HG03175 (cell line): Measurements from ENCODE around the gene FBN1.

ENCODE experiments used
- ATAC-seq: cut with Tn5 transposase; IDR thresholded peaks from one replicate; pipeline ENCODE4 v1.9.1; 2021; ENCODE audit warnings: mild to moderate bottlenecking, moderate library complexity; ENCODE audit not compliant: unreplicated experiment

The FBN1 gene

GRCh38 chr15:48584090-48584811 lies 61.3 kb downstream of the FBN1 start:
- ATAC-seq: no peak

- no peak for ATAC-seq
Measured at GRCh38 chr15:48582452-48583247, 62.9 kb downstream of the FBN1 start.

DNA sequence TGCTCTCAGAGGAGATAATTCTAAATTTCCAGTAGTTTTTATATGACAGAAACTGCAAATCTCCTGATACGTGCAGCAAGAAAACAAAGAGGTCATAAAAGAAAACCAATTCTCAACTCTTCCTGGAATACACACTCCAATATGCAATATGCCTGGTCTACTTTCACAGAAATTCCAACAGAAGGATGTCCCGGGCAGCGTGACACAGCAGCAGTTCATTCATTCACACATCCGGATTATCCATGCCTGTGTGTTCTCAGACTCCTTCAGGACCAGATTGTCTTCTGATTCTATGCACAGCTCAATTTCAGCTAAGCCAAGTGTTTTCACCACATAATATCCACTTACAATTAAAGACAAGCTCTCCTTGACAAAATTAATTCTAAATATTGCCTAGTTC lies 64.3 kb downstream of the FBN1 start:
- ATAC-seq: no peak

DNA sequence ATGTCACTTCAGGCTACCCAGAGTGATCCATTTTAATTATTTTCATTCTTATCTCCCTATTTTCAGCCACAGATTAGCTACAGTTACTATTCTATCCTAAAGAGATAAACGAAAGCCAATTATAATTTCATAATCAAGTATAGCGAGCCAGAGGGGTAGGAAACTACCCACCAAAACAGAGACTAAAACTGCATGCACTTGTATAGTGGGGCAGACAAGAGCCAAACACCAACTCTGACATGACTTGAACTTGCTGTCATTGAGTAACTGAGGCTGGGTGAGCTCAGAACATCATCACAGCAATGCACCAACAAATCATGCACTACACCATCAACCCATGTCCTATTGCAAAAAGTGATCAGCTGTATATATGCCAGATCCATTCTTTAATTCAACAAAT lies 64.8 kb downstream of the FBN1 start:
- no peak for ATAC-seq

- ATAC-seq: no peak
Measured at GRCh38 chr15:48579945-48580671, 65.4 kb downstream of the FBN1 start.

DNA sequence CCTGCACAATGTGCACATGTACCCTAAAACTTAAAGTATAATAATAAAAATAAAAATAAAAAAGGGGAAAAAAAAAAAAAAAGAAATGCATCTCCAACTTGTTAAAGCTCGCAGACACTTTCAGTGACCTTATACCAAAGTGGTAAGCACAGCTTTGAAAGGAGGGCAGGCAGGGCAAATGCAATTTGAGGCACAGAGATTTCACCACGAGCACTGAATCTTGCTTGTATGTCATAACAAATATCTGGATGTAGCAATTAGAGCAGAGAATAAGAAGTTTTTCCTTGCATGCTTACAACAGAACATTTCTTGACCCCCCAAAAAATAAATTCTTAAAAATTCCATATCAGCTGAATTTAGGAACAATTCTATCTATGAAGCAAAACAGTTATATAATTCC lies 66.5 kb downstream of the FBN1 start:
- ATAC-seq: no peak

DNA sequence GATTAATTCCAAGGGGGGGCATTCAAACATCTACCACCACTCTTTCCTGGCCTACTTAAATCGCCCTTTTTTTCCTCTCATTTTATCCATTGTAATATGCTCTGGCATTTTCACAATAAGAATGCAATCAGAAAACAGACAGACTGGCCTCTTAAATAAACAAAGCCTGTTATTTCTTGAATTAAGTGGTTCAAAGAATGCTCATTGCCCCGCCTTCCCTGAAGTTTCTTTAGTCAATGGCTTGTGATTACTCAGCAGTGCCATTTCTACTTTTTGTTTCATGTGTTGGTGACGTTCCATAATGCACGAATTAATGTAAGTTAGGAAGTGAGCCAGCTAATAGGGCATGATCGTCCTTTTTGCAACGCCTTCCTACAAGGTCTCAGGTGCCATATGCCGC lies 68.0 kb downstream of the FBN1 start:
- no peak for ATAC-seq

DNA sequence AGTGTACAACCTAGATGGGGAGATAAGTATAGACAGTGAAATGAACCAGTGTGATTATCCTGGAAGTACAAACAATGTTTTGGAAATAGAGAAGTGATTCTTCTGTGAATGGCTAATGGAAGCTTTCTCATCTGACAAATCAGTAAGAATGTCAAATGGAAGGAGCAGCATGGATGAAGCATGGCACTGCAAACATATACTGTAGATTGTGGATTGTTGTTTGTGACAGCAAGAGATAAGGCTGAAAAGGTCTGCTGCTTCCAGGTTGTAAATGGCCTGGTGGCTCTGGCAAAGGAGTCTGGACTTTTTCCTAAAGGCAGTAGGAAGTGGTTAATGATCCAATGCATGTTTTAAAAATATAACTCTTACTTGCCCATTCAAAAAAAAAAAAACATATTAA lies 71.3 kb downstream of the FBN1 start:
- no peak for ATAC-seq

- no peak for ATAC-seq
Measured at GRCh38 chr15:48573780-48574179, 71.7 kb downstream of the FBN1 start.

GRCh38 chr15:48572823-48573222 lies 72.7 kb downstream of the FBN1 start:
- no peak for ATAC-seq

DNA sequence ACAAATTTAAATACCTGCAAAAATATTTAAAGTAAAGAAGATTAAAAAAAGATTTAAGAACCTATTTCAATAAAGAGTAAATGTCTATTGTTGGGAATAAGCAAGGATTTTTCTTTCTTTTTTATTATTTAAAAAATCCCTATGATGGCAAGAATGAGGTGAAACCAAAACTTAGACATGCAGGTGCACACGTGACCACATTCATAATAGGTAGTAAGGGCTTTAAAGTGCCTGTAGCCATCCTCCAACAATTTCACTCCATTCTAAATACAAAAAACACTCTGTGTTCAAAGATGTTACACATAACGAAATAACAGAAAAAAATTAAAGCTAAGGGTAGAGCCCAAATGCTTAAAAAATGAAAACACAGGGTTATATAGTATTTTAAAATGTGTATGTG lies 74.0 kb downstream of the FBN1 start:
- ATAC-seq: no peak

GRCh38 chr15:48570822-48571221 lies 74.7 kb downstream of the FBN1 start:
- no peak for ATAC-seq

DNA sequence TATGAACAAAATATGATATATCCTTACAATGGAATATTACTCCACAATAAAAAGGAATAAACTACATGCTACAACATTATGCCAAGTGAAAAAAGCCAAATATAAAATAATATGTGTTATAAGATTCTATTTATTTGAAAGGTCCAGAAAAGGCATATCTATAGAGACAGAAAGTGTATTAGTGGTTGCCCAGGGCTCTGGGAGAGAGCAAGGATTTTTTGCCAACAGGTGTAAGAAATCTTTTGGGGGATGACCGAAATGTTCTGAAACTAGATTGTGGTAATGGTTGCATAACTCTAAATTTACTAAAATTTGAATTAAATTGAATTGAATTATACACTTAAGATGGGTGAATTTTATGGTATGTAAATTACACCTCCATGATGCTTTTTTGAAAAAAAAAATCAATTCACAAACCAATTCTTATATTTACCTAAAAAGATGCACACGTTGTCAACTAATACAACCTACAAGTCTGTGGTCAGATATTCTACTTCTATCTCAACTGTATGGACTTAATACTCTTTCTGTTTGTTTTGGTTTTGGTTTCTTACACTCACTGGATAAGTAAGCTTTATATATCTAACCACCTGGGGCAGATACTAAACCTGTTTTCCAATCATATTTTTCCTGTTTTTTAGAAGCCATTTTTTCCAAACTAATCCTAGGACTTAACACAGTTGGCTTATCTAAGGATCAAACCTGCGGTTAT lies 75.8 kb downstream of the FBN1 start:
- no peak for ATAC-seq

DNA sequence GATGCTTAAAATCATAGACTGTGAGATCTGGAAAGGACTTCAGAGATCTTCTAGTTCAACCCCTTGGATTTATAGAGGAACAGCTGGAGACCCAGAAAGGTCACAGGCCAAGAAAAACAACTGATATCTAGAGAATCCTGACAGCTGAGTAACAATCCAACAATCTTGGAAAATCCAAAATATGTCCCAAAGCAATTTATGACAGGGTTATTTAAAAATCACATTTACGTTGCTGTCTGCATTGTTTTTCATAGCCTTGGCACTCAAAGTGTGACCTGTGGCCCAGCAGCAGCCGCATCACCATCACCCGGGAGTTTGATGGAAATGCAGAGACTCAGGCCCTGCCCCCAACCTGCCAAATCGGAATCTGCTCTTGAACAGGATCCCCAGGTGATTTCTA lies 78.8 kb downstream of the FBN1 start:
- no peak for ATAC-seq

DNA sequence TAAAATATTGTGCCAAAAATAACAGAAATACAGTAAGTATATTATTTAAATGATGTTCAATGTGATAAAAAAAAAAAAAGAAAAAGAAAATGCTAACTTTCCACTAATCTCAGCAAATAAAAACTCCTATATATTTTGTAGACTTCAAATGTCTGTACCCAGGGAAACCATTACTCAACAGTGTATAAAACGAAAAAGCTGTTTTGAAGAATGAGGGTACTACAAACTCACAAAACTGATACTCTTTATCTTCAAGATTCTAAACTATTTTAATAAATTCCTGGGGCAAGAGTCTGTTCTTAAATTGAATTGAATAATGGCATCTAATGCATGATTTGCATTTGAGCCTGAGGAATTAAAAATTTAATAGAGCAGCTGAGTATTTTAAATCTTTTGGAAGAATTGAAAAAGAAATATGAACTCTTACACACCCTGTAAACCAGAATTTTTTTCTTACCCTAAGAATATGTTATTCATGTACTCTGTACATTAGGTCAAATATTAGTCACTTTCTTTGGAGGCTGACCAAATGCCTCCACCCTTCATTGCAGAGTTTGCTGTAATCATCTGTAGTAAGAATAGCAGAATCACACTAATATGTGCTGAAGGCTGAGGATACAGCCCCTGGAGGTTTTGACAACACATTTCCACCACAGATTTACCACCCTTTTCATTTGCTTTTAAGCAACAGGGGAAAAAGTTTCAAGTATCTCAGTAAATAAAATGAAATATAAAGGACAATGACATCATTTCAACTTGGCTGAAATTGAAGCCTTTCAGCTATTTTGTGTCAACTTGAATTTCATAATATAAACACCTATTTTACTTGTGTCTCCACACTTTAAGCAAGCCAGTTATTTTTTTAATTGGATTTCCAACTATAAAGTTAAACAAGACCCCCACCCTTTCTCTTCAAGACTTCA lies 79.7 kb downstream of the FBN1 start:
- ATAC-seq: no peak

DNA sequence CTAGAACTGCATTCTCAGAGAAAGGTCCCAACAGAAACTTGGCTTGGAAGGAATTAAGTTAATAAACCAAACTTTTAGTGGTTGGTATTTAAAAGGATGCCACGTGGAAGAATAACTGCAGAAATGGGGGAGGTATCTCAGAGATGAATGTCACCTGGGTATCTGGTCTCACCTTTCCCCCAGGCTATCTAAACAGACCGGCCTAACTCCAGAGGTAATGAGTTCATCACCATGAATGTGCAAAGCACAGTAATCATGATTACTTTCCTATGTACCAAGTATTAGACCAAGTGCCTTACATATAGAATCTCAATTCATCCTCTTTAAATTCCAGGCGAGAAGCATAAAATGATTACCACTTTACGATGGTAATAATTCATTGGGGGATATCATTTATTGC lies 80.8 kb downstream of the FBN1 start:
- ATAC-seq: no peak

DNA sequence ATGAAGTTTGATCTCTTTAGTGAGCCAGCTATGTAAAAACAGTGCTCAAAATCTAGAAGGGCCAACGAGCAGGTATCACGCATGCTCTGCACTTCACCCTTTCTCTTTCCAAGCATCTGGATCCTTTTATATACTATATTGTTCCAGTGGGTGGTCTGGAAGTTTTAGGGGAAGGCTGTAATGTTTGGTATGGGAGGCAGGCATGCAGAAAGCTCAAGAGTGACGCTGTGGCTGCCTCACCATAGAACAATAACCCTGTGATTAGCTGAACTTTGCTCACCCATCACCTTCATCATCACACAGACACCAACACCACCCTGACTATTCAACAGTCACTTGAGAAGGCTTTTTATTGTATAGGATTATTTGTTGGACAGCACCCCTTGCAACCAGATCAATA lies 81.6 kb downstream of the FBN1 start:
- no peak for ATAC-seq

DNA sequence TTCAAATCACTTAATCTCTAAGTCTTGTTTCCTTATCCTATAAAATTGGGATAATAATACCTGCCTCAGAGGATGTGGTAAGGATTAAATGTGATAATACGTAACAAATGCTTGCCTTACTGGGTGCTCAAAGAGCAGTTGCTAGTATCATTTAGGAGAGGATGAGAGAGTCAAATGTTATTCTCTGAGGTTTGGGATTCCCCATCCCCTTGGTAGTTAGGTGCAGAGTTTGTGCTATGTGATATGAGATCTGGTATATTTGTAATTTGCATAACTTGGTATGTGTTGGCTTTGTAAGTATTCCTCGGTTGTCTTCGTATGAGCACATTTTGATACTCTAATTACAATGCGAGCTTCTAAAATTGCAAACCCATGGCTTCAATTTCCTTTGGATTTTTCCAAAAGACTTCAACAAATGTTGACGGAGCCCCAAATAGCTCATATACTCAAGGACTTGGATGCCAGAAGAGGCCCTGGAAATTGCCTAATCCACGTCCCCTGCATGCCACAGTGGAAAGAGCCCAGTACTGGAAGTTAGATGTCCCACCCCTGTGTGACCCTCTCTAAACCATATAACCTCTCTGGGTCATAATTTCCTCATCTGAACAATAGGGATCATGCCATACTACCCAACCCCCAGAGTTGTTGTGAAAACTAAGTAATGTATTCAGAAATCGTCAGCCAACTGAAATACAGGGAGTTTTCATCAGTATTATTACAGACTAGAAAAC lies 85.0 kb downstream of the FBN1 start:
- no peak for ATAC-seq

DNA sequence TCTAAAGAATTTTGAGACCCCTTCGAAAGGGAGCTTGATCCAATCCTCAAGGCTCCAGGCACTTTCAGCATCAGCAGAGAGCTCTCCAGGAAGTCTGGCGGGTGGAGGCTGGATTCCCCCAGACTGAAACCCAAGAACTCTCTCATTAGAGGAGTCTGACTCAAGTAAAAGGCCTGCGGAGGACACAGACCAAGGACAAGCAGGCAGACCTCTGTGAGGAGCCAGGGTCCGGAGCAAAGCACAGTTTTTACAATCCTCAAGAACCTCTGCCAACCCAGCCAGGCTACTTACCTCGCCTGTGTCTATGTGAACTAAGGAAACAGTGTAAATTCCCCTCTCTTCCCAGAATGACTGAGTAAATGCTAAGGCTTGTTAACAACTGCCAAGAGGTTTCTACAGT lies 86.2 kb downstream of the FBN1 start:
- no peak for ATAC-seq

DNA sequence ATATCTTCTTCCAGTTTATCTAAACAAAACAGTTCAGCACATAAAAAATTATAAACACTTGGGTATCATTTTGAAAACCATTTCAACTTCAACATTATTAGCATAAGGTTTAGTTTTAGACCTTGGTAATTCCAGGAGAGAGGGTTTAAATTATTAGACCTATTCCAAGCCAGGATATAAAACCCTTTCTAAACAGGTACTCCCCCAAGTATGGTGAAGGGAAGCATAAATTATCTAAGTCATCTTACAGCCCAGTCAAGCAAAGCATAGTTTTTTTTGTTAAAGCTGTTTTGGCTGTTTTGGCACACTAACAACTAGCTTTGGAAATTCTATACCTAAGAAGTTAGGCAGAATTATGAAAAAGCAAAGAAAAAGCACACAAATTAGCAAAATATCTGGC lies 87.3 kb downstream of the FBN1 start:
- ATAC-seq: no peak
